Measurements from ENCODE around the gene TTC28. TPM values are rescaled to one million over a fixed set of nuclear protein-coding genes. Genes with fewer than 3 reads are reported as not detected.
"Not testable (repeated sequence)": the region's sequence is repeated elsewhere in the genome, so short reads cannot be mapped to it uniquely, and the experiment has no call there.

The TTC28 gene
- total RNA-seq, 1 donor from 2014 or later, result 13.5 TPM

GRCh38 chr22:28222052-28222451, 457.6 kb downstream of the TTC28 start:
- TF ChIP-seq CTCF (IDR thresholded peaks at IDR 0.05; ENCODE audit: insufficient read depth, low read length, poor library complexity, severe bottlenecking), result no peak
- H3K27me3 ChIP-seq (ENCODE audit: control insufficient read depth, insufficient read depth, low read length), result no peaks in the 10 kb centered on the region
- no peak for DNase-seq (ENCODE audit: low read depth)
- no peaks in the 10 kb centered on the region for H3K36me3 ChIP-seq (ENCODE audit: control insufficient read depth, insufficient read depth, low read length)
- no peak overlapping the region for H3K4me3 ChIP-seq (ENCODE audit: low read depth, low read length)

GRCh38 chr22:28220626-28221363, 458.8 kb downstream of the TTC28 start:
- no peak for DNase-seq (ENCODE audit: low read depth)
- TF ChIP-seq CTCF (IDR thresholded peaks at IDR 0.05; ENCODE audit: insufficient read depth, low read length, poor library complexity, severe bottlenecking), result no peak
- Histone ChIP-seq H3K27me3 (ENCODE audit: control insufficient read depth, insufficient read depth, low read length) (no peaks in the 10 kb centered on the region), H3K4me3 (ENCODE audit: low read depth, low read length) (no peak overlapping the region), H3K36me3 (ENCODE audit: control insufficient read depth, insufficient read depth, low read length) (no peaks in the 10 kb centered on the region)

- no peak for TF ChIP-seq CTCF (IDR thresholded peaks at IDR 0.05; ENCODE audit: insufficient read depth, low read length, poor library complexity, severe bottlenecking)
- Histone ChIP-seq H3K36me3 (ENCODE audit: control insufficient read depth, insufficient read depth, low read length) (no peaks in the 10 kb centered on the region), H3K27me3 (ENCODE audit: control insufficient read depth, insufficient read depth, low read length) (no peaks in the 10 kb centered on the region), H3K4me3 (ENCODE audit: low read depth, low read length) (no peak overlapping the region)
- DNase-seq (ENCODE audit: low read depth), result no peak
Observed at GRCh38 chr22:28217277-28217676, 462.4 kb downstream of the TTC28 start.

GRCh38 chr22:28214750-28215149, 464.9 kb downstream of the TTC28 start:
- DNase-seq (ENCODE audit: low read depth); H3K36me3 ChIP-seq (ENCODE audit: control insufficient read depth, insufficient read depth, low read length); H3K27me3 ChIP-seq (ENCODE audit: control insufficient read depth, insufficient read depth, low read length); H3K4me3 ChIP-seq (ENCODE audit: low read depth, low read length): not testable (repeated sequence)

- DNase-seq (ENCODE audit: low read depth); H3K4me3 ChIP-seq (ENCODE audit: low read depth, low read length); H3K27me3 ChIP-seq (ENCODE audit: control insufficient read depth, insufficient read depth, low read length); H3K36me3 ChIP-seq (ENCODE audit: control insufficient read depth, insufficient read depth, low read length): not testable (repeated sequence)
Observed at GRCh38 chr22:28209457-28209856, 470.2 kb downstream of the TTC28 start.

- no peak for TF ChIP-seq CTCF (IDR thresholded peaks at IDR 0.05; ENCODE audit: insufficient read depth, low read length, poor library complexity, severe bottlenecking)
- H3K27me3 ChIP-seq (ENCODE audit: control insufficient read depth, insufficient read depth, low read length), result no peaks in the 10 kb centered on the region
- no peak for DNase-seq (ENCODE audit: low read depth)
- no peak overlapping the region for H3K4me3 ChIP-seq (ENCODE audit: low read depth, low read length)
- no peaks in the 10 kb centered on the region for H3K36me3 ChIP-seq (ENCODE audit: control insufficient read depth, insufficient read depth, low read length)
Observed at GRCh38 chr22:28208787-28209186, 470.9 kb downstream of the TTC28 start.

- no peak for TF ChIP-seq CTCF (IDR thresholded peaks at IDR 0.05; ENCODE audit: insufficient read depth, low read length, poor library complexity, severe bottlenecking)
- DNase-seq (ENCODE audit: low read depth), result no peak
- Histone ChIP-seq H3K4me3 (ENCODE audit: low read depth, low read length) (no peak overlapping the region), H3K27me3 (ENCODE audit: control insufficient read depth, insufficient read depth, low read length) (no peaks in the 10 kb centered on the region), H3K36me3 (ENCODE audit: control insufficient read depth, insufficient read depth, low read length) (no peaks in the 10 kb centered on the region)
Observed at GRCh38 chr22:28208036-28208435, 471.6 kb downstream of the TTC28 start.
